K562 (cell line): ENCODE data around the gene C2CD2L. TPM values are rescaled to one million over a fixed set of nuclear protein-coding genes. Genes with fewer than 3 reads are reported as not detected.

ENCODE experiments used
- EP400 ChIP-seq: fragments of 450-650 bp; IDR thresholded peaks from 2 replicates; pipeline ENCODE4 v1.6.1; 2017; ENCODE audit warnings: antibody characterized with exemption, mild to moderate bottlenecking, moderate library complexity
- FOXK2 ChIP-seq, 2 experiments: fragments of 450-650 bp; IDR thresholded peaks in 1 of 2; conservative IDR thresholded peaks in 1 of 2; 2 replicates each; pipeline ENCODE4 v1.6.1; 2016; ENCODE audit warnings: low read depth in 2 of 2, mild to moderate bottlenecking in 1 of 2
- HNRNPLL ChIP-seq: fragments of 200-400 bp; formaldehyde crosslinking; IDR thresholded peaks from 2 replicates; pipeline ENCODE4 v1.6.1; 2017; ENCODE audit warnings: low read length, low read depth, mild to moderate bottlenecking; ENCODE audit not compliant: poor library complexity, severe bottlenecking
- KAT7 ChIP-seq: sonication (generic); formaldehyde crosslinking; IDR thresholded peaks from 2 replicates; pipeline ENCODE4 v1.8.0; 2022; ENCODE audit warnings: missing genetic modification reagents, mild to moderate bottlenecking, borderline replicate concordance
- L3MBTL2 ChIP-seq: fragments of 450-650 bp; IDR thresholded peaks from 2 replicates; pipeline ENCODE4 v1.6.1; 2016; ENCODE audit warnings: mild to moderate bottlenecking, moderate library complexity
- MAFG ChIP-seq: fragments of 450-650 bp; conservative IDR thresholded peaks from 2 replicates; pipeline ENCODE4 v1.6.1; 2016; ENCODE audit warnings: missing genetic modification characterization, missing compliant biosample characterization
- MEF2D ChIP-seq: conservative IDR thresholded peaks from 2 replicates; pipeline ENCODE4 v1.6.1; 2016; ENCODE audit warnings: low read depth, missing genetic modification characterization, missing compliant biosample characterization
- RBFOX2 ChIP-seq: fragments of 200-400 bp; formaldehyde crosslinking; IDR thresholded peaks from 2 replicates; pipeline ENCODE4 v1.6.1; 2017; ENCODE audit warnings: low read depth, mild to moderate bottlenecking, low read length, moderate library complexity
- SNRNP70 ChIP-seq: fragments of 200-400 bp; formaldehyde crosslinking; optimal IDR thresholded peaks from 2 replicates; pipeline ENCODE3; 2017; ENCODE audit warnings: low read depth, low read length
- ZBTB17 ChIP-seq: fragments of 450-650 bp; formaldehyde crosslinking; IDR thresholded peaks from 2 replicates; pipeline ENCODE4 v1.4.0; 2020; ENCODE audit warnings: mild to moderate bottlenecking
- ZNF140 ChIP-seq: fragments of 250-450 bp; sonication (Bioruptor Pico); IDR thresholded peaks from 2 replicates; pipeline ENCODE4 v1.8.0; 2021; ENCODE audit warnings: moderate library complexity, mild to moderate bottlenecking, inconsistent platforms
- polyA plus RNA-seq, 8 experiments: library from polyadenylated mRNA; depleted of rRNA in 4 of 8; stranded (reverse) in 5 of 8; unstranded in 3 of 8; fragments of >200 nt; fragmentation: Nextera tagmentation in 2 of 8; fragmentation: Illumina TruSeq in 1 of 8; extraction: Ambion mirVana in 2 of 8; extraction: Trizol in 1 of 8; gene quantifications; 2 replicates each; pipeline versions ENCODE4 v1.2.1 to v1.2.3, GENCODE V29; 2011 to 2014; ENCODE audit warnings: inconsistent platforms in 1 of 8, missing spikeins in 1 of 8
- total RNA-seq, 7 experiments: library from RNA; depleted of rRNA in 6 of 7; stranded (reverse); fragments of >200 nt in 6 of 7; fragmentation: Illumina TruSeq in 2 of 7; extraction: Trizol in 2 of 7; gene quantifications; 2 replicates each; pipeline versions ENCODE4 v1.2.1 to v1.2.3, GENCODE V29; 2011 to 2021; ENCODE audit warnings: low replicate concordance in 1 of 7
- TF ChIP-seq, protein P1 (sequence below), 2 experiments: fragments of 450-650 bp; conservative IDR thresholded peaks; 2 replicates each; pipeline ENCODE4 v1.6.1; 2017; ENCODE audit warnings: mild to moderate bottlenecking in 2 of 2, moderate library complexity in 2 of 2
- TF ChIP-seq, protein P2 (sequence below): fragments of 450-650 bp; IDR thresholded peaks from 2 replicates; pipeline ENCODE4 v1.7.1; 2018; ENCODE audit warnings: mild to moderate bottlenecking, low read depth; ENCODE audit not compliant: partially characterized antibody
- TF ChIP-seq, protein P3 (sequence below), 3 experiments: fragments of 200-800 bp in 1 of 3; sonication (Bioruptor generic) in 1 of 3; sonication (generic) in 1 of 3; formaldehyde crosslinking in 1 of 3; IDR thresholded peaks; 2 replicates each; pipeline versions ENCODE4 v1.6.1 to v1.8.0; 2016 to 2022; ENCODE audit warnings: mild to moderate bottlenecking in 2 of 3, missing compliant biosample characterization in 2 of 3, missing genetic modification characterization in 2 of 3, missing genetic modification reagents in 1 of 3
- TF ChIP-seq, protein P4 (sequence below): fragments of 250-450 bp; sonication (Bioruptor Pico); IDR thresholded peaks from 2 replicates; pipeline ENCODE4 v1.8.0; 2021; ENCODE audit warnings: borderline replicate concordance, mild to moderate bottlenecking, moderate library complexity; ENCODE audit not compliant: poor library complexity, severe bottlenecking
- TF ChIP-seq, protein P5 (sequence below): fragments of 450-650 bp; formaldehyde crosslinking; IDR thresholded peaks from 2 replicates; pipeline ENCODE4 v1.4.0; 2022; ENCODE audit warnings: mild to moderate bottlenecking, moderate library complexity

The C2CD2L gene
- total and polyA plus RNA-seq, 9 of the 15 experiments (the other 6 are each of a cell fraction or from before 2014, with no cell fraction given), result 0.66 to 41.2 (median 14.8) TPM

DNA sequence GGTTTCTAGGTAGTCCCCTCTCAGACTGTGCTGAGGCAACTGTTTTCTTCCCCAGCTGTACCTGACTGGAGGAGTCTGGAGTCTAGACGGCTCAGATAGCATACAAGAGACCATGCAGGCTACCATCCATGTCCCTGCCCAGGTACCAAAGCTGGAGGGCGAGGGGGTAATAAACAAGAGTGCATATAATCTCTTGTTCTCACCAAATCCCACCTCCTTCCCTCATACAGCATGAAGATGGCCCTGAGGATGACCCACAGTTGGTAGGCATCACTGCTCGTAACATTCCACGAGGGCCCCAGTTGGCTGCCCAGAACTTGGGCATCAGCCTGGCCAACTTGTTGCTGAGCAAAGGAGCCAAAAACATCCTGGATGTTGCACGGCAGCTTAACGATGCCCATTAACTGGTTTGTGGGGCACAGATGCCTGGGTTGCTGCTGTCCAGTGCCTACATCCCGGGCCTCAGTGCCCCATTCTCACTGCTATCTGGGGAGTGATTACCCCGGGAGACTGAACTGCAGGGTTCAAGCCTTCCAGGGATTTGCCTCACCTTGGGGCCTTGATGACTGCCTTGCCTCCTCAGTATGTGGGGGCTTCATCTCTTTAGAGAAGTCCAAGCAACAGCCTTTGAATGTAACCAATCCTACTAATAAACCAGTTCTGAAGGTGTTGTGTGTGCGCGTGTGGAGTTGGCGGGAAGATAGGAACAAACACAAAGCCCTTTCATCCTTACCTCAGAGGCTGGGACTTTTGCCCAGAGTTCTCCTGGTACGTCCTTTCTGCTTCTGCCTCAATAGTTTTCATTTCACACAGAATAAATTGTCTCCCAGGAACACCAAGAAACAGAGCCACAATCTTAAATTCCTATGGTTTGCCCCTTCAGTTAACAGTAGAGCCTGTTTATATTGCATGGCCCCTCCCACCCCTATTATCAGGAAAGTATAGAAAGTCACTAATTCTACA, 14.0 kb upstream of the C2CD2L start (continued):
- TF ChIP-seq, protein P1, sequence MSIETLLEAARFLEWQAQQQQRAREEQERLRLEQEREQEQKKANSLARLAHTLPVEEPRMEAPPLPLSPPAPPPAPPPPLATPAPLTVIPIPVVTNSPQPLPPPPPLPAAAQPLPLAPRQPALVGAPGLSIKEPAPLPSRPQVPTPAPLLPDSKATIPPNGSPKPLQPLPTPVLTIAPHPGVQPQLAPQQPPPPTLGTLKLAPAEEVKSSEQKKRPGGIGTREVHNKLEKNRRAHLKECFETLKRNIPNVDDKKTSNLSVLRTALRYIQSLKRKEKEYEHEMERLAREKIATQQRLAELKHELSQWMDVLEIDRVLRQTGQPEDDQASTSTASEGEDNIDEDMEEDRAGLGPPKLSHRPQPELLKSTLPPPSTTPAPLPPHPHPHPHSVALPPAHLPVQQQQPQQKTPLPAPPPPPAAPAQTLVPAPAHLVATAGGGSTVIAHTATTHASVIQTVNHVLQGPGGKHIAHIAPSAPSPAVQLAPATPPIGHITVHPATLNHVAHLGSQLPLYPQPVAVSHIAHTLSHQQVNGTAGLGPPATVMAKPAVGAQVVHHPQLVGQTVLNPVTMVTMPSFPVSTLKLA (conservative IDR thresholded peaks at IDR 0.05), result peak in 1 of 2 experiments; percentile 15; a peak in 1 of 4 replicates
- TF ChIP-seq HNRNPLL (no peak), MEF2D (tag) (no peak), KAT7 (CRISPR knock-in tag) (no peak), FOXK2 (conservative IDR thresholded peaks at IDR 0.05 in 1 of 2, IDR thresholded peaks at IDR 0.05 in 1 of 2; ENCODE audit: low read depth in 2 of 2) (peak; percentile 28 to 54; a peak in 1 of 4 replicates), RBFOX2 (peak; percentile 64), ZNF140 (CRISPR knock-in tag) (no peak), L3MBTL2 (peak; percentile 47; the same call in 1 of the 2 replicates), MAFG (no peak), ZBTB17 (no peak), SNRNP70 (peak; percentile 69), EP400 (0 out of 2 replicates have a peak, but pooled peaks have one; percentile 2)
- TF ChIP-seq, protein P2, sequence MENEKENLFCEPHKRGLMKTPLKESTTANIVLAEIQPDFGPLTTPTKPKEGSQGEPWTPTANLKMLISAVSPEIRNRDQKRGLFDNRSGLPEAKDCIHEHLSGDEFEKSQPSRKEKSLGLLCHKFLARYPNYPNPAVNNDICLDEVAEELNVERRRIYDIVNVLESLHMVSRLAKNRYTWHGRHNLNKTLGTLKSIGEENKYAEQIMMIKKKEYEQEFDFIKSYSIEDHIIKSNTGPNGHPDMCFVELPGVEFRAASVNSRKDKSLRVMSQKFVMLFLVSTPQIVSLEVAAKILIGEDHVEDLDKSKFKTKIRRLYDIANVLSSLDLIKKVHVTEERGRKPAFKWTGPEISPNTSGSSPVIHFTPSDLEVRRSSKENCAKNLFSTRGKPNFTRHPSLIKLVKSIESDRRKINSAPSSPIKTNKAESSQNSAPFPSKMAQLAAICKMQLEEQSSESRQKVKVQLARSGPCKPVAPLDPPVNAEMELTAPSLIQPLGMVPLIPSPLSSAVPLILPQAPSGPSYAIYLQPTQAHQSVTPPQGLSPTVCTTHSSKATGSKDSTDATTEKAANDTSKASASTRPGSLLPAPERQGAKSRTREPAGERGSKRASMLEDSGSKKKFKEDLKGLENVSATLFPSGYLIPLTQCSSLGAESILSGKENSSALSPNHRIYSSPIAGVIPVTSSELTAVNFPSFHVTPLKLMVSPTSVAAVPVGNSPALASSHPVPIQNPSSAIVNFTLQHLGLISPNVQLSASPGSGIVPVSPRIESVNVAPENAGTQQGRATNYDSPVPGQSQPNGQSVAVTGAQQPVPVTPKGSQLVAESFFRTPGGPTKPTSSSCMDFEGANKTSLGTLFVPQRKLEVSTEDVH, result peak; percentile 65
- TF ChIP-seq, protein P3, sequence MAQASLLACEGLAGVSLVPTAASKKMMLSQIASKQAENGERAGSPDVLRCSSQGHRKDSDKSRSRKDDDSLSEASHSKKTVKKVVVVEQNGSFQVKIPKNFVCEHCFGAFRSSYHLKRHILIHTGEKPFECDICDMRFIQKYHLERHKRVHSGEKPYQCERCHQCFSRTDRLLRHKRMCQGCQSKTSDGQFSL (CRISPR knock-in tag; IDR thresholded peaks at IDR 0.05), result 0 out of 2 replicates have a peak, but pooled peaks have one; percentile 25
- TF ChIP-seq, protein P3 (tag; IDR thresholded peaks at IDR 0.05), result no peak
- TF ChIP-seq, protein P4, sequence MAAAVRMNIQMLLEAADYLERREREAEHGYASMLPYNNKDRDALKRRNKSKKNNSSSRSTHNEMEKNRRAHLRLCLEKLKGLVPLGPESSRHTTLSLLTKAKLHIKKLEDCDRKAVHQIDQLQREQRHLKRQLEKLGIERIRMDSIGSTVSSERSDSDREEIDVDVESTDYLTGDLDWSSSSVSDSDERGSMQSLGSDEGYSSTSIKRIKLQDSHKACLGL (CRISPR knock-in tag), result no peak
- TF ChIP-seq, protein P5, sequence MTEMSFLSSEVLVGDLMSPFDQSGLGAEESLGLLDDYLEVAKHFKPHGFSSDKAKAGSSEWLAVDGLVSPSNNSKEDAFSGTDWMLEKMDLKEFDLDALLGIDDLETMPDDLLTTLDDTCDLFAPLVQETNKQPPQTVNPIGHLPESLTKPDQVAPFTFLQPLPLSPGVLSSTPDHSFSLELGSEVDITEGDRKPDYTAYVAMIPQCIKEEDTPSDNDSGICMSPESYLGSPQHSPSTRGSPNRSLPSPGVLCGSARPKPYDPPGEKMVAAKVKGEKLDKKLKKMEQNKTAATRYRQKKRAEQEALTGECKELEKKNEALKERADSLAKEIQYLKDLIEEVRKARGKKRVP, result peak; percentile 38; the same call in 1 of the 2 replicates
